ENCODE data around the gene PSMB3. TPM values are rescaled to one million over a fixed set of nuclear protein-coding genes. Genes with fewer than 3 reads are reported as not detected.
A peak's percentile ranks its signal among the peaks of the same experiment; 100 is the strongest.

Gene PSMB3
- 337 and 342 TPM in 2 replicates for total RNA-seq

GRCh38 chr17:38752308-38753070 is at the start of gene PSMB3:
Gene PSMB3 (plus strand): TSS chr17:38752741. CDS start chr17:38752827, 86 bp downstream.
- Mint-ChIP-seq H3K27me3 (ENCODE audit: low read depth) (peaks cover 15% of the 10 kb centered on the region), H3K4me3 (ENCODE audit: low read depth) (peak within 1 kb of the TSS; percentile 100), H3K36me3 (ENCODE audit: low read depth) (peaks cover 34% of the 10 kb centered on the region), H3K9me3 (no peaks in the 10 kb centered on the region), H3K4me1 (ENCODE audit: low read depth) (peaks cover 31% of the 10 kb centered on the region), H3K27ac (peak within 1 kb of the TSS; percentile 99)
- peak; percentile 97 for DNase-seq (ENCODE audit: low spot score)
- intact Hi-C loops (cut with micrococcal nuclease), result loop anchor here (1.0 to 5.0 kb wide), 8 partner anchors 47 to 446 kb away; partner anchors contain the start of genes CWC25, EPOP, PIP4K2B and PLXDC1

GRCh38 chr17:38702916-38703741 is 49.4 kb upstream of the PSMB3 start:
- H3K9me3 Mint-ChIP-seq, result peaks cover 5% of the 10 kb centered on the region
- no peak for DNase-seq (ENCODE audit: low spot score)
- H3K4me3 Mint-ChIP-seq (ENCODE audit: low read depth), result peak overlapping the region; percentile 96
- intact Hi-C loops (cut with micrococcal nuclease), result loop anchor here (5.0 kb wide), 2 partner anchors 149 to 169 kb away; partner anchors contain the start of genes LASP1 and RPL23
- peak overlapping the region; percentile 99 for H3K27ac Mint-ChIP-seq
- H3K27me3 Mint-ChIP-seq (ENCODE audit: low read depth), result no peaks in the 10 kb centered on the region
- peaks cover 45% of the 10 kb centered on the region for H3K4me1 Mint-ChIP-seq (ENCODE audit: low read depth)
- H3K36me3 Mint-ChIP-seq (ENCODE audit: low read depth), result peaks cover 29% of the 10 kb centered on the region

GRCh38 chr17:38703742-38704605 is 48.6 kb upstream of the PSMB3 start:
- Mint-ChIP-seq H3K4me3 (ENCODE audit: low read depth) (peak overlapping the region; percentile 96), H3K36me3 (ENCODE audit: low read depth) (peaks cover 33% of the 10 kb centered on the region), H3K4me1 (ENCODE audit: low read depth) (peaks cover 43% of the 10 kb centered on the region), H3K27ac (peak overlapping the region; percentile 99), H3K27me3 (ENCODE audit: low read depth) (no peaks in the 10 kb centered on the region), H3K9me3 (peaks cover 5% of the 10 kb centered on the region)
- intact Hi-C loops (cut with micrococcal nuclease), result loop anchor here (5.0 kb wide), 2 partner anchors 148 to 168 kb away; partner anchors contain the start of genes LASP1 and RPL23
- DNase-seq (ENCODE audit: low spot score), result peak; percentile 70

DNA sequence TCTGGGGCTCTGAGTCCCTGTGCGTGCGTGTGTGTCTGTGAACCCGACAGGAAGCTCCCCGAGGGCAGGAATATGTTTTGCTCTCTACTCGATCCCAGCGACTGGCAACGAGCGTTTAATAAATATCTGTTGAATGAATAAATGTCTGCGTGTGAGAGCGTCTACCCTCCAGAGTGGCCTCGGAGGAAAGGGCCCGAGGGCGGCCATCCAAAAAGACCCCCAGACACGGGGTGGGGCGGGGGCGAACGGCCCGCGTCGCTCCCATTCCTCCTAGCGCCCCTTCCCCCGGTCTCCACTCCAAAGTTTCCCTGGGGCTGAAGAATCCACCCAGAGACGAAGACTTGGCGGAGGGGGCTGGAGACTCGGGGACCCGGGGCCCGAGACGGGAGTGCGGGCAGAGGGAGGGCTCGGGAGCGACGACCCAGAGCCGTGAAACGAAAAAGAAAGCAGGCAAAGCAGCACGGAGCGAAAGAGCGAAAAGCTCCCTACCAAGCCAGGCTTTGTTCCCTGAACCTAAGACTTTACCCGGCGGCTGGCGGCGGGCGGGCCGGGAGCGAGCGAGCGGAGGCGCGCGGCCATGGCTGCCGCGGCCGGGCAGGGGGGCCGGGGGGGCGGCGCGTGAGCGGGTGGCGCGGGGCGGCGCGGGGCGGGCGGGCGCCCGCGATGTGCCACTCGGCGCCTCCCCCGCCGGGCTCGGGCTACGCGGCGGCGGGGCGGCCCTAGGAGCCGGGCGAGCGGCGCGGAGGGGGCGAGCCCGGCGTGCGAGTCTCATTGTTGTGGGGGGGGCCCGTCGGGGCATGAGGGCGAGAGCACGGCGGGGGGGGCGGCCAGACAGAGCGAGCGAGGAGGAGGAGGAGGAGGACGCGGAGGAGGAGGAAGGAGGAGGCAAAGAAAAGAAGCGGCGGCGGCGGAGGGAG is 47.7 kb upstream of the PSMB3 start, which contains the start of gene MLLT6:
Gene MLLT6 (plus strand): TSS at position 668 of the 917 bp plus-strand sequence. CDS start 360 bp downstream, outside the sequence.
- peak; percentile 71 for DNase-seq (ENCODE audit: low spot score)
- intact Hi-C loops (cut with micrococcal nuclease), result loop anchor here (5.0 kb wide), 2 partner anchors 147 to 167 kb away; partner anchors contain the start of genes LASP1 and RPL23
- peaks cover 42% of the 10 kb centered on the region for H3K36me3 Mint-ChIP-seq (ENCODE audit: low read depth)
- H3K27me3 Mint-ChIP-seq (ENCODE audit: low read depth), result no peaks in the 10 kb centered on the region
- peaks cover 45% of the 10 kb centered on the region for H3K4me1 Mint-ChIP-seq (ENCODE audit: low read depth)
- peaks cover 5% of the 10 kb centered on the region for H3K9me3 Mint-ChIP-seq
- peak within 1 kb of the TSS; percentile 96 for H3K4me3 Mint-ChIP-seq (ENCODE audit: low read depth)
- peak within 1 kb of the TSS; percentile 99 for H3K27ac Mint-ChIP-seq

DNA sequence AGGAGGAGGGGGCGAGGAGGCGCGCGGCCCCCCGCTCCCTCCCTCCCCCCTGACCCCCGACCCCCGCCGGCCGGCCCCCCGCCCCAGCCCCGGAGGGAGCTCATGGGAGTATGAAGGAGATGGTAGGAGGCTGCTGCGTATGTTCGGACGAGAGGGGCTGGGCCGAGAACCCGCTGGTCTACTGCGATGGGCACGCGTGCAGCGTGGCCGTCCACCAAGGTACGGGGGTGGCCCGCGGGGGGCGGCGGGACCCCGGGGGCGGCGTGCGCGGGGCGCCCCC is 47.1 kb upstream of the PSMB3 start:
- Mint-ChIP-seq H3K27ac (no peak overlapping the region), H3K9me3 (peaks cover under 1% of the 10 kb centered on the region), H3K4me1 (ENCODE audit: low read depth) (peaks cover 46% of the 10 kb centered on the region), H3K36me3 (ENCODE audit: low read depth) (peaks cover 45% of the 10 kb centered on the region), H3K4me3 (ENCODE audit: low read depth) (peak overlapping the region; percentile 92), H3K27me3 (ENCODE audit: low read depth) (no peaks in the 10 kb centered on the region)
- intact Hi-C loops (cut with micrococcal nuclease), result no loop called here
- DNase-seq (ENCODE audit: low spot score), result no peak

DNA sequence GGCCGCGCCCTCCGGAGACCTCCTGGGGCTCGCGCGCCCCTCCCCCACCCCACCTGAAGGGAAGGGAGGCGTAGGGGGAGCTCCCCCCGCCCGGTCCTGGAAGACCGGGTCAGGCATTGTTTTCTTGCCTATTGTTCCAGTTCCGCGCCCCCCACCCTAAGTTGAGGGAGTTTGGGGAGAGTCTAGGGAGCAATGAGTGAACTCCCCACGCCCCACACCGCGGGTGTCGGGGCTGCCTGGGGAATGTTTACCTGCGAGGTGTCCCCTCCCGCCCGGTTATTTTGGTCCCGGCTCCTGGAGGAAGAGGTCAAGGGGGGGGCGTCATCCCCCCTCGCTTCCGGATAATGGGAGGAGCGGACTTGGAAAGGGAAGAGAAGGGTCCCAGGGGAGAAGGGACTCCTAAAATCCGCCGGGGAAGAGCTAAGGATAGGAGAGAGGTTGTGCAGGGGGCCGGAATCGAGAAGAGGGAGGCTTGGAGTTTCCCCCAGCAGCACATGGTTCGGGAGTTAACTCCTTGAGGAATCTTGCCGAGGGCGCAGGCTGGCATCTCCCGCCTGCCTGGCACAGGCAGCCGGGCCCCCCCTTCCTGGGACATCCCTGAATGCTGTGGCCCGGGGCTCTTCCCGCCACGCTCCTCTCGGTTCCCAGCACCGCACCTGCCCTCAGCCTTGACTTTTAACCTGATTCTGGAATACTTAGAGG is 46.6 kb upstream of the PSMB3 start:
- Mint-ChIP-seq H3K27me3 (ENCODE audit: low read depth) (no peaks in the 10 kb centered on the region), H3K27ac (peak overlapping the region; percentile 89), H3K9me3 (no peaks in the 10 kb centered on the region), H3K4me3 (ENCODE audit: low read depth) (peak overlapping the region; percentile 92), H3K36me3 (ENCODE audit: low read depth) (peaks cover 50% of the 10 kb centered on the region), H3K4me1 (ENCODE audit: low read depth) (peaks cover 47% of the 10 kb centered on the region)
- intact Hi-C loops (cut with micrococcal nuclease), result no loop called here
- no peak for DNase-seq (ENCODE audit: low spot score)

DNA sequence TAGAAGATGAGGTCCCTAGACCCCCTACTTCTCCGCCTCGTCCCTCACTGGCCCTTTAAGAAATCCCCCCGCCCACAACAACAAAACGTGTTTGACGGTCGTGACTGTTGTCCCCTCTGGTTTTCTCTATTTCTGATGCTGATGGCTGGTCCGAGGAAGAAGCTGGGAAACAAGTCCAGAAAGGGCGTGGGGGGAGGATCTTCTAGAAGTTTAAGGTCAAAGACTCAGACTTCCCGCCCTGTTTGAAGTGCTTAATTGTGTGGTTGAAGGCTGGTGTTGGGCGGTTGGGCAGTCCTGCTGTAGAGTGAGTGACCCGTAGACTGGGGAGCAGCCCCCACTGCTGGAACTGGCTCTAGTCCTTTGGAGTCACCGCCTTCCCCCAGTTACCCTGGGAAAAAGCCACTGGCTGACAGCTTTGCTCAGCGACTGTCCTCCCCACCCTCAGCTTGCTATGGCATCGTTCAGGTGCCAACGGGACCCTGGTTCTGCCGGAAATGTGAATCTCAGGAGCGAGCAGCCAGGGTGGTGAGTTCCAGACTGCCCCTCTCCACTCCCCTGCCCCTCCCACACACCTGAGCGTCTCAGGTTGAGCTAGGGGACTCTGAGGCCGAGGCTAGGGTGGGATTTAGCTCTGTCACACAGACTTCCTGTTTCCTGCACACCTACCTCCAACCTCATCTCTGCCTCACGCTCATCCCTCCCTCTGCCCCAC is 45.9 kb upstream of the PSMB3 start:
- H3K36me3 Mint-ChIP-seq (ENCODE audit: low read depth), result peaks cover 57% of the 10 kb centered on the region

GRCh38 chr17:38707678-38708351 is 44.7 kb upstream of the PSMB3 start:
- H3K36me3 Mint-ChIP-seq (ENCODE audit: low read depth), result peaks cover 67% of the 10 kb centered on the region
- DNase-seq (ENCODE audit: low spot score), result no peak
- no peaks in the 10 kb centered on the region for H3K9me3 Mint-ChIP-seq
- H3K27me3 Mint-ChIP-seq (ENCODE audit: low read depth), result no peaks in the 10 kb centered on the region
- intact Hi-C loops (cut with micrococcal nuclease), result no loop called here
- no peak overlapping the region for H3K27ac Mint-ChIP-seq
- peak overlapping the region; percentile 92 for H3K4me3 Mint-ChIP-seq (ENCODE audit: low read depth)
- peaks cover 43% of the 10 kb centered on the region for H3K4me1 Mint-ChIP-seq (ENCODE audit: low read depth)

More for the DNA sequence above, 45.9 kb upstream of the PSMB3 start:
- no peak for DNase-seq (ENCODE audit: low spot score)
- intact Hi-C loops (cut with micrococcal nuclease), result no loop called here
- H3K9me3 Mint-ChIP-seq, result no peaks in the 10 kb centered on the region
- peaks cover 46% of the 10 kb centered on the region for H3K4me1 Mint-ChIP-seq (ENCODE audit: low read depth)
- H3K27ac Mint-ChIP-seq, result peak overlapping the region; percentile 89
- peak overlapping the region; percentile 92 for H3K4me3 Mint-ChIP-seq (ENCODE audit: low read depth)
- no peaks in the 10 kb centered on the region for H3K27me3 Mint-ChIP-seq (ENCODE audit: low read depth)

- H3K27me3 Mint-ChIP-seq (ENCODE audit: low read depth), result no peaks in the 10 kb centered on the region
- no peak for DNase-seq (ENCODE audit: low spot score)
- intact Hi-C loops (cut with micrococcal nuclease), result no loop called here
- H3K4me1 Mint-ChIP-seq (ENCODE audit: low read depth), result peaks cover 38% of the 10 kb centered on the region
- no peaks in the 10 kb centered on the region for H3K9me3 Mint-ChIP-seq
- peaks cover 73% of the 10 kb centered on the region for H3K36me3 Mint-ChIP-seq (ENCODE audit: low read depth)
- peak overlapping the region; percentile 13 for H3K27ac Mint-ChIP-seq
- no peak overlapping the region for H3K4me3 Mint-ChIP-seq (ENCODE audit: low read depth)
Measured at GRCh38 chr17:38709104-38709820, 43.3 kb upstream of the PSMB3 start.
